ENCODE data around the gene MICAL2.

MICAL2 gene

GRCh38 chr11:12174477-12175143 is 64.2 kb downstream of the MICAL2 start:
- no peak for DNase-seq

- no peak for DNase-seq
These were observed 65.4 kb downstream of the MICAL2 start for GRCh38 chr11:12175694-12176241.

GRCh38 chr11:12176410-12176809 is 66.0 kb downstream of the MICAL2 start:
- DNase-seq = no peak

- DNase-seq = no peak
These were observed 67.4 kb downstream of the MICAL2 start for GRCh38 chr11:12177739-12178338.

- no peak for DNase-seq
These were observed 68.6 kb downstream of the MICAL2 start for GRCh38 chr11:12179019-12179418.

GRCh38 chr11:12179531-12179930 is 69.1 kb downstream of the MICAL2 start:
- DNase-seq = peak; percentile 86 to 96

GRCh38 chr11:12180257-12181205 is 70.1 kb downstream of the MICAL2 start:
- no peak for DNase-seq

- no peak for DNase-seq
These were observed 71.9 kb downstream of the MICAL2 start for GRCh38 chr11:12182302-12182675.

- DNase-seq = no peak
These were observed 72.5 kb downstream of the MICAL2 start for GRCh38 chr11:12182676-12183541.

GRCh38 chr11:12183827-12184620 is 73.6 kb downstream of the MICAL2 start:
- DNase-seq = no peak

GRCh38 chr11:12184699-12185098 is 74.3 kb downstream of the MICAL2 start:
- peak in 1 of 2 experiments; percentile 21 for DNase-seq

- DNase-seq = no peak
These were observed 74.8 kb downstream of the MICAL2 start for GRCh38 chr11:12185106-12185690.

GRCh38 chr11:12185914-12186313 is 75.5 kb downstream of the MICAL2 start:
- DNase-seq = peak; percentile 88 to 94

- DNase-seq = peak; percentile 54 to 91
These were observed 76.3 kb downstream of the MICAL2 start for GRCh38 chr11:12186701-12187100.

GRCh38 chr11:12187399-12187798 is 77.0 kb downstream of the MICAL2 start:
- DNase-seq = peak in 1 of 2 experiments; percentile 36

GRCh38 chr11:12188548-12189317 is 78.3 kb downstream of the MICAL2 start:
- DNase-seq = no peak

- peak in 1 of 2 experiments; percentile 22 for DNase-seq
These were observed 79.3 kb downstream of the MICAL2 start for GRCh38 chr11:12189543-12190235.

GRCh38 chr11:12190511-12190910 is 80.1 kb downstream of the MICAL2 start:
- DNase-seq = no peak

GRCh38 chr11:12192794-12193514 is 82.6 kb downstream of the MICAL2 start:
- no peak for DNase-seq
